Measurements from ENCODE around the gene IFNGR2.
"Not testable (repeated sequence)": the region's sequence is repeated elsewhere in the genome, so short reads cannot be mapped to it uniquely, and the experiment has no call there.

The IFNGR2 gene

DNA sequence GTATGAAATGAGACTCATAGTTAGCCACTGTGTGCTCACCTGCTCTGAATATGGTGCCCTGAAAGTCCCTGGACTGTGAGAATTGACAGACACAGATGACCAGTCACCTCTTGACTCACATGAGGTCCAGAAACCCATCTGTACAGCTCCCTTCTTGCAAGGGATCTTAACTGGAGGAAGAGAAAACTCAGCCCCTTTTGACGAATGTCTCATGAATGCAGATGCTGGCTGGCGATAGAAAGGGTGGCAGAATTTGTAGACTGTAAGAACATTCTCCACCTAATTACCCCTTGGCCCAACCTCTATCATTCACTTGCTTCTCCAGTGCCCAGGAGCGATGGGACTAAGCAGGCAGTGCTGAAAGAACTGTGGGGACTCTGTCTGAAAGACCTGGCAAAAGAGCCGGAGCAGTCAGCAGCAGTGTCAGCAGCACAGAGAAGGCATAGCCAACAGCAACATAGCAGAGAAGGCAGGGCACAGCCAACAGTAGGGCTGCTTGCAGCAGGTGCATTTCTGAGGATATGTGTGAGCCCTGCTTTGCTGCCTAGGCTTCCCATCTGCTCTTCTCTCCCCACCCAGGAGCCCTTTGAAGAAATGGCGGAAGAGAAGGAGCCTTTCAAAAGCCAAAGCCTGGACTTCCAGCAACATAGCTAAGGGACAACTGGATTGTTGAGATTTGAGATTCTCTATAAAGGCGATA, 25.8 kb upstream of the IFNGR2 start:
- no peak for DNase-seq

- no peak for DNase-seq
These were observed 25.1 kb upstream of the IFNGR2 start for GRCh38 chr21:33378081-33378480.

GRCh38 chr21:33379934-33380333, 23.3 kb upstream of the IFNGR2 start:
- DNase-seq = not testable (repeated sequence)

DNA sequence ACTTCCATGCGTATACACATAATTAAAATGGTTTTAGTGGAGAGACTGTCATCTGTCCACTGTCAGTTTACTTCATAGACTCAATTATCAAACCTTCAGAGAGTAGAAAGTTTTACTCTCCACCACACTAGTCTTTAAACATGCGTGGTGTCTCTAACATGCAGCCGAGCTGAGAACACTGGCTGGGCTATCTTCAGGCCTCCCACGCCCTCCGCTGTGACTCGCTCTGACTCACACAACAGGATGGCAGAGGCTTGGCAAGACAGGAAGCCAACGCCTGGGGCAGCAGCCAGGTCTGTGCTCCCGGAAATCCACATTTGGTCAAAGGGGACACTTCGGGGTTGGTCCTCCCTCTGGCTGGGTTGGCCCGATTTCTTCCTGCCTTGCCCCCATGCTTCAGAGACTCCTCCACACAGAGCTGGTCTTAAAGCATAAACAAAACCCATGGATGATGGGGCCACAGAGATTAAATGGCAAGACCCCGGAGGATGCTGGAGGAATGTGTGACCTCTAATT, 22.7 kb upstream of the IFNGR2 start:
- peak; percentile 11 for DNase-seq

GRCh38 chr21:33381381-33381780, 21.8 kb upstream of the IFNGR2 start:
- DNase-seq = not testable (repeated sequence)

GRCh38 chr21:33383056-33383888, 19.9 kb upstream of the IFNGR2 start:
- DNase-seq = no peak

- no peak for DNase-seq
These were observed 18.3 kb upstream of the IFNGR2 start for GRCh38 chr21:33384841-33385331.

- no peak for DNase-seq
These were observed 16.9 kb upstream of the IFNGR2 start for GRCh38 chr21:33386222-33386784.

- no peak for DNase-seq
These were observed 15.9 kb upstream of the IFNGR2 start for GRCh38 chr21:33387294-33387693.

- DNase-seq = no peak
These were observed 15.0 kb upstream of the IFNGR2 start for GRCh38 chr21:33388188-33388587.

DNA sequence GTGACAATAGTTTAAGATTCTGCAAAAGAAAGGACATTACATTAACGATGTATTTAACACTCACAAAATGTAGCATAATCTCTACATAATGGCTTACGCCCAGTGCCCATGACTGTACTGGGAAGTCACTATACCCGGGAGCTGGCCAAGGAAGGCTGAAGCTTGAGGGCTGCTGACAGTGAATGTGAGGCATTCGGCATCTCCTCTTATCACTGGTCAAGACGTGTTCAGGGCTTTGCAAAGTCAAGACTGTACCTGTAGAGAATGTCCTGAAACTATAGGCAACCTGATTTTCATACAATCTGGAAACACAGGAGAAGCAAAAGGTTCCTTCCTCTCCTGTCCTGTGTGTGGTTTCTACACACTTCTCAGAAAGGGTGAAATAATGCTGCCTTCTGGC, 12.7 kb upstream of the IFNGR2 start:
- DNase-seq = no peak

- DNase-seq = no peak
These were observed 11.6 kb upstream of the IFNGR2 start for GRCh38 chr21:33391656-33392055.

GRCh38 chr21:33392284-33392985, 10.8 kb upstream of the IFNGR2 start:
- DNase-seq = no peak

DNA sequence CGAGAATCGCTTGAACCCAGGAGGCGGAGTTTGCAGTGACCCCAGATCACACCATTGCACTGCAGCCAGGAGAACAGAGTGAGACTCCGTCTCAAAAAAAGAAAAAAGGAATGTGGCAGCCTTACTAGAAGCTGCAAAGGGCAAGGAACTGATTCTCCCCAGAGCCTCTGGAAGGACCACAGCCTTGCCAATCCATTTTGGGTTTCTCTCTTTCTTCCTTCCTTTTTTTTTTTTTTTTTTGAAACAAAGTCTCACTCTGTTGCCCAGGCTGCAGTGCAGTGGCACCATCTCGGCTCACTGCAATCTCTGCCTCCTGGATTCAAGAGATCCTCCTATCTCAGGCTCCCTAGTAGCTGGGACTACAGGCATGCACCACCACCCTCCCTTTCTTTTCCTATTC, 9.9 kb upstream of the IFNGR2 start:
- no peak for DNase-seq

- no peak for DNase-seq
These were observed 9.0 kb upstream of the IFNGR2 start for GRCh38 chr21:33394260-33394659.

DNA sequence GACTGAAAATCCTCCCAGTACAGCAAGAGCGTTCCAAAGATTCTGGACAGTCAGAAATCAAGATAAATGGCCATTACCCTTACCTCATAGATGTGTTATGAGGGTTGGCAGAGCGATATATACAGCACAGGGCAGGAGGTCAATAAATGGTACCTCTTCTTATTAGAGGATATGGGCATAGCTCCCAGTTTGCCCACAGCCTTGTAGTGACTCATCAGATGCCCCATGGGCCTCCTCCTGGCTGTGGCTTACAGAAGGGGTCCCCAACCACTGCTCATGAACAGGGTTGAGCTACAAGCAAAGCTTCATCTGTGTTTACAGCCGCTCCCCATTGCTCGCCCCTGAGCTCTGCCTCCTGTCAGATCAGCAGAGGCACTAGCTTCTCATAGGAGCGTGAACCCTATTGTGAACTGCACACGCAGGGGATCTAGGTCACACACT, 7.3 kb upstream of the IFNGR2 start:
- DNase-seq = no peak

- no peak for DNase-seq
These were observed 6.8 kb upstream of the IFNGR2 start for GRCh38 chr21:33396436-33396835.

- DNase-seq = no peak
These were observed 6.3 kb upstream of the IFNGR2 start for GRCh38 chr21:33396951-33397350.

GRCh38 chr21:33397717-33398116, 5.5 kb upstream of the IFNGR2 start:
- DNase-seq = no peak

DNA sequence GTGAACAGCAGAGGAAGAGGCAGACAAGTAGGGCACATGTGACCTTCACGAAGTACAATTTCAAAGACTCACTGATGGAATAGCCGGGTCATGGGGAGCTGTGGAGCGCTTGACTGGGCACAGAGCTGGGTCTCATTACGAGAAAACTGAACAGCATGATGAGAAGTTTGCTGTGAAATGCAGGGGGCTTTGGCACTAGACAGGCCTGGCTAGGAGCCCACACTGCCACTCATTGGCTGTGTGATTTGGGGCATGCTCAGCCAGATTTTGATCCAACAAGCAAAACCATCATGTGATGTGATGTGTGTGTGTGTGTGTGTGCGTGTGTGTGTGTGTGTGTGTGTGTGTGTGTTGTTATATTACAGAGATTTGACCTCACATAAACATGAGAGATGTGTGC, 4.9 kb upstream of the IFNGR2 start:
- DNase-seq = no peak

DNA sequence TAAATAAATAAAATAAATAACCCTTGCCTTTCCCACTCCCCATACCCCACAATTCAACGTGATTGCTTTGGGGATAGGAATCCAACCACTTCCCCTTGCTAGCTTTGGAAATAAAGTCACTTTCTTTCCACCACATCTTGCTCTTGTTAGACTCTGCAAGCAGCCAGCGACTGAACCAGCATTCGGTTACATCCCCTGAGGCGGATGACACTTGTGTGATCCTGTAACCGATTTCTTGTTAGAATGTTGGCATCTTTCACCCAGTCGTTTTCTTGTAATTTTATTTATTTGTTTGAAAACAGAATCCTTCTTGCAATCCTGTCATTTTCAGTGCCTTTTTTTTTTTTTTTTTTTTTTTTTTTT, 1.6 kb upstream of the IFNGR2 start:
- DNase-seq = no peak

DNA sequence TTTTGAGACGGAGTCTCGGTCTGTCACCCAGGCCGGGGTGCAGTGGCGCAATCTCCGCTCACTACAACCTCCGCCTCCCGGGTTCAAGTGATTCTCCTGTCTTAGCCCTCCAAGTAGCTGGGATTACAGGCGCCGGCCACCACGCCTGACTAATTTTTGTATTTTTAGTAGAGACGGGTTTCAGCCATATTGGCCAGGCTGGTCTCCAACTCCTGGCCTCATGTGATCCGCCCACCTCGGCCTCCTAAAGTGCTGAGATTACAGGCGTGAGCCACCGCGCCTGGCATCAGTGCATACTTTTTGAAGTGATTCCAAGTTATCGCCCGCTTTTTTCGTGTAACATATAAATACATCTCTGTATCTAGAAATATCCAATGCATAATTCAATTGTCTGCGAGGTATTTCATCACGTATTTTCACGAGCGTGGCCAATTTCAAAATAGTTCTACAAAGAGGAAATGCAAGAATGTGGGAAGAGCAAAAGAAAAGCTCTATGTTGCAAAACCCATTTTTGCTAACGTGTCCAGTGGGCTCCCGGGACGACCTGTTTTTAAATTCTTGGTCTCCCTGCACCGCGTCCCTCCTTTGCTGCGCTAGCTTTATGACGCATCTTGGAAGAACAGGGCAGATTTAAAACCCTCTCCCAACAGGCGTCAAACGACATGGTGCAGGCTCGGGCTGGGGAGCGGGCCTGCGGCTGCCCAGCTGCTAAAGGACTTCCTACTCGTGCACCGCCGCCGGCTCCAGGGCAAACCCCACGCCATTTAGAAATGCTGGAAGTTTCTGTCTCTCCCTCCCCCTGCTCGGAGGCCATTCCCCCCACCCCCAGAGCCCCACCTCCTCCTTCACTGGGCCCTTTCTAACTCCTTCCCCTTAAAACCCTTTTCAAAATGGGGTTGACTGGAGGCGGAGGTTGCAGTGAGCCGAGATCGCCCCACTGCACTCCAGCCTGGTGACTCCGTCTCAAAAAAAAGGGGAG, 923 bp upstream of the IFNGR2 start:
- no peak for DNase-seq

Data from COR-L47 (cell line).